ENCODE measurements around the gene MAD1L1. TPM values are rescaled to one million over a fixed set of nuclear protein-coding genes. Genes with fewer than 3 reads are reported as not detected.

The MAD1L1 gene
- total and polyA plus RNA-seq, 2 donors (not counting 1 experiment from before 2014, with no cell fraction given), result 9.8 to 29.4 TPM

GRCh38 chr7:2010101-2010500 lies 222.6 kb downstream of the MAD1L1 start:
- no peak overlapping the region for H3K27ac ChIP-seq (ENCODE audit: insufficient read depth, low read length)
- no peaks in the 10 kb centered on the region for H3K79me2 ChIP-seq (ENCODE audit: control insufficient read depth, insufficient read depth, low read length)
- no peaks in the 10 kb centered on the region for H3K9me3 ChIP-seq (ENCODE audit: control insufficient read depth, insufficient read depth, low read depth, low read length)
- peaks cover 2% of the 10 kb centered on the region for H3K4me1 ChIP-seq (ENCODE audit: control insufficient read depth, extremely low read depth, insufficient read depth, low read length)
- H3K4me3 ChIP-seq (replicated peaks in 1 of 4; ENCODE audit: control extremely low read depth in 1 of 4, insufficient read depth in 1 of 4, low read depth in 3 of 4, low read length in 4 of 4), result no peak overlapping the region
- no peaks in the 10 kb centered on the region for H3K36me3 ChIP-seq (ENCODE audit: control insufficient read depth, insufficient read depth, low read length)
- no peak overlapping the region for H2AFZ ChIP-seq (ENCODE audit: low read length)
- no peak overlapping the region for H3K9ac ChIP-seq (ENCODE audit: insufficient read depth, low read length)
- H3K27me3 ChIP-seq (ENCODE audit: control insufficient read depth, insufficient read depth, low read length), result no peaks in the 10 kb centered on the region
- DNase-seq (ENCODE audit: low read depth in 2 of 2), result no peak
- TF ChIP-seq EZH2 (IDR thresholded peaks at IDR 0.05; ENCODE audit: low read length, missing control alignments), result no peak
- TF ChIP-seq, protein P1, sequence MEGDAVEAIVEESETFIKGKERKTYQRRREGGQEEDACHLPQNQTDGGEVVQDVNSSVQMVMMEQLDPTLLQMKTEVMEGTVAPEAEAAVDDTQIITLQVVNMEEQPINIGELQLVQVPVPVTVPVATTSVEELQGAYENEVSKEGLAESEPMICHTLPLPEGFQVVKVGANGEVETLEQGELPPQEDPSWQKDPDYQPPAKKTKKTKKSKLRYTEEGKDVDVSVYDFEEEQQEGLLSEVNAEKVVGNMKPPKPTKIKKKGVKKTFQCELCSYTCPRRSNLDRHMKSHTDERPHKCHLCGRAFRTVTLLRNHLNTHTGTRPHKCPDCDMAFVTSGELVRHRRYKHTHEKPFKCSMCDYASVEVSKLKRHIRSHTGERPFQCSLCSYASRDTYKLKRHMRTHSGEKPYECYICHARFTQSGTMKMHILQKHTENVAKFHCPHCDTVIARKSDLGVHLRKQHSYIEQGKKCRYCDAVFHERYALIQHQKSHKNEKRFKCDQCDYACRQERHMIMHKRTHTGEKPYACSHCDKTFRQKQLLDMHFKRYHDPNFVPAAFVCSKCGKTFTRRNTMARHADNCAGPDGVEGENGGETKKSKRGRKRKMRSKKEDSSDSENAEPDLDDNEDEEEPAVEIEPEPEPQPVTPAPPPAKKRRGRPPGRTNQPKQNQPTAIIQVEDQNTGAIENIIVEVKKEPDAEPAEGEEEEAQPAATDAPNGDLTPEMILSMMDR (conservative IDR thresholded peaks at IDR 0.05 in 1 of 2, IDR thresholded peaks at IDR 0.05 in 1 of 2; ENCODE audit: low read depth in 1 of 2, low read length in 2 of 2), result no peak
- no peaks in the 10 kb centered on the region for H4K20me1 ChIP-seq (ENCODE audit: control insufficient read depth, extremely low read depth, insufficient read depth, low read length)
- no peak overlapping the region for H3K4me2 ChIP-seq (ENCODE audit: extremely low read depth, insufficient read depth, low read length)

DNA sequence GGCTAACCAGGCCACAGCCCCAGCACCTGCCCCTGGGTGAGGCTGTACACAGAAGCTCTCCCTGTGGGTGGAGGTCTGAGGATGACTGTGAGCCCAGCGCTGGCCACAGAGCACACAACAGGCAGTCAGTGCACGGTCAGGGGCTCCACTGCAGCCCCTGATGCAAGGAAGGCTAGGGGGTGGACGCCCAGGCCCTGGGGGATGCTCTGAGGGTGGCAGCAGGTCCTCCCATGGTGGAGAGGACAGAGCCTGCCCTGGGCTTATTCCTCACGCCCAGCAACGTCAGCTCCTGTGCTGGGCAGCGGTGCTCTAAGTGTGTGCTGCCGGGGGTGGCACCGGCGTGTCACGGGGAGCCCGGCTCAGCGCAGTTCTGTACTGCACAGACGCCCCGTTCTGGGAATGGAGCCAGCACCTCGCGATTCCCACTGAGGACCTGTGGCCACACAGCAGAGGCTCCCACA lies 223.2 kb downstream of the MAD1L1 start:
- Histone ChIP-seq H3K27me3 (ENCODE audit: control insufficient read depth, insufficient read depth, low read length) (no peaks in the 10 kb centered on the region), H3K9me3 (ENCODE audit: control insufficient read depth, insufficient read depth, low read depth, low read length) (no peaks in the 10 kb centered on the region), H3K79me2 (ENCODE audit: control insufficient read depth, insufficient read depth, low read length) (no peaks in the 10 kb centered on the region), H3K27ac (ENCODE audit: insufficient read depth, low read length) (no peak overlapping the region), H3K4me1 (ENCODE audit: control insufficient read depth, extremely low read depth, insufficient read depth, low read length) (peaks cover 2% of the 10 kb centered on the region), H3K4me3 (replicated peaks in 1 of 4; ENCODE audit: control extremely low read depth in 1 of 4, insufficient read depth in 1 of 4, low read depth in 3 of 4, low read length in 4 of 4) (no peak overlapping the region), H3K36me3 (ENCODE audit: control insufficient read depth, insufficient read depth, low read length) (no peaks in the 10 kb centered on the region), H2AFZ (ENCODE audit: low read length) (no peak overlapping the region), H4K20me1 (ENCODE audit: control insufficient read depth, extremely low read depth, insufficient read depth, low read length) (no peaks in the 10 kb centered on the region), H3K9ac (ENCODE audit: insufficient read depth, low read length) (peak overlapping the region; percentile 0), H3K4me2 (ENCODE audit: extremely low read depth, insufficient read depth, low read length) (no peak overlapping the region)
- DNase-seq (ENCODE audit: low read depth in 2 of 2), result peak in 1 of 2 donors; percentile 23
- no peak for TF ChIP-seq EZH2 (IDR thresholded peaks at IDR 0.05; ENCODE audit: low read length, missing control alignments)
- TF ChIP-seq, protein P1 (conservative IDR thresholded peaks at IDR 0.05 in 1 of 2, IDR thresholded peaks at IDR 0.05 in 1 of 2; ENCODE audit: low read depth in 1 of 2, low read length in 2 of 2), result no peak

DNA sequence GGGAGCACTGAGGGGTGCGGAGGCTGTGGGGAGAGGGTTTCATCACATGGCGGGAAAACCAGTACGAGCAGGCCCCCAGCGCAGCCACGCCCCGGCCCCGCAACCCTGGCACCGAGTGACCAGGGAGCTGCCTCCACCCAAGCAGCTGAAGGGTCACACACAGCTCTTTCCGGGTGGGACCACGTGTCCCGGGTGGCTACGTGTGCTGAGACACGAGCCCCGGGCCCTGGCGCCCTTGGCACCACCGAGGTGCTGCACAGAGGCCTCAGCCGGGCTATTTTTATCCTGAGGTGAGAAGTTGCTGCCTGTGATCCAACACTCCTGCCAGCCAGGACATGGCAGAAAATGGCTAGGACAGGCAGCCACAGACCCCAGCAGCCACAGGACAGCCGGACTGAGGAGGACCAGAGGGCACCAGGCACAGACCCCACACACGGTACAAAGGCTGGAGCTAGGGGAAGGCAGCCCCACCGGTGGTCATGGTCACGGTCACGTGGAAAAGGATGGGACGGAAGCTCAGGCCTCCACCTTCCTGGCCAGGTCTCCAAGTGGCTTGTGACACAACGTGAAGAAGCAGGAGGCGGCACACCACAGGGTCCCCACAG lies 223.7 kb downstream of the MAD1L1 start:
- Histone ChIP-seq H3K27me3 (ENCODE audit: control insufficient read depth, insufficient read depth, low read length) (no peaks in the 10 kb centered on the region), H3K4me3 (replicated peaks in 1 of 4; ENCODE audit: control extremely low read depth in 1 of 4, insufficient read depth in 1 of 4, low read depth in 3 of 4, low read length in 4 of 4) (no peak overlapping the region), H3K4me1 (ENCODE audit: control insufficient read depth, extremely low read depth, insufficient read depth, low read length) (peaks cover 2% of the 10 kb centered on the region), H3K36me3 (ENCODE audit: control insufficient read depth, insufficient read depth, low read length) (no peaks in the 10 kb centered on the region), H3K27ac (ENCODE audit: insufficient read depth, low read length) (no peak overlapping the region), H2AFZ (ENCODE audit: low read length) (no peak overlapping the region), H4K20me1 (ENCODE audit: control insufficient read depth, extremely low read depth, insufficient read depth, low read length) (no peaks in the 10 kb centered on the region), H3K9me3 (ENCODE audit: control insufficient read depth, insufficient read depth, low read depth, low read length) (no peaks in the 10 kb centered on the region), H3K79me2 (ENCODE audit: control insufficient read depth, insufficient read depth, low read length) (no peaks in the 10 kb centered on the region), H3K9ac (ENCODE audit: insufficient read depth, low read length) (no peak overlapping the region), H3K4me2 (ENCODE audit: extremely low read depth, insufficient read depth, low read length) (no peak overlapping the region)
- DNase-seq (ENCODE audit: low read depth in 2 of 2), result no peak
- no peak for TF ChIP-seq EZH2 (IDR thresholded peaks at IDR 0.05; ENCODE audit: low read length, missing control alignments)
- TF ChIP-seq, protein P1 (conservative IDR thresholded peaks at IDR 0.05 in 1 of 2, IDR thresholded peaks at IDR 0.05 in 1 of 2; ENCODE audit: low read depth in 1 of 2, low read length in 2 of 2), result no peak

All from fibroblast of lung (primary cell).